HUDEP-2 (cell line): ENCODE results near the gene CD28.

ENCODE experiments used
- DNase-seq, 76 experiments: peaks; one replicate each; lab custom pipeline; 2025; ENCODE audit not compliant: unreplicated experiment in 76 of 76; lab: John Stamatoyannopoulos, UW

The CD28 gene

DNA sequence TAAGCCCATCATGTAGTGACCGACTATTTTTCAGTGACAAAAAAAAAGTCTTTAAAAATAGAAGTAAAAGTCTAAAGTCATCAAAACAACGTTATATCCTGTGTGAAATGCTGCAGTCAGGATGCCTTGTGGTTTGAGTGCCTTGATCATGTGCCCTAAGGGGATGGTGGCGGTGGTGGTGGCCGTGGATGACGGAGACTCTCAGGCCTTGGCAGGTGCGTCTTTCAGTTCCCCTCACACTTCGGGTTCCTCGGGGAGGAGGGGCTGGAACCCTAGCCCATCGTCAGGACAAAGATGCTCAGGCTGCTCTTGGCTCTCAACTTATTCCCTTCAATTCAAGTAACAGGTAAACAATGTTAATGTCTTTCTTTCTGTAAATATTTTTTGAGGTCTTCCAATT, at the start of gene CD28:
Gene CD28, plus strand, starts transcription at position 237 of the 400 bp plus-strand sequence. Its CDS starts 58 bp downstream, at position 295.
- peak in 1 of 76 experiments; percentile 9 for DNase-seq

DNA sequence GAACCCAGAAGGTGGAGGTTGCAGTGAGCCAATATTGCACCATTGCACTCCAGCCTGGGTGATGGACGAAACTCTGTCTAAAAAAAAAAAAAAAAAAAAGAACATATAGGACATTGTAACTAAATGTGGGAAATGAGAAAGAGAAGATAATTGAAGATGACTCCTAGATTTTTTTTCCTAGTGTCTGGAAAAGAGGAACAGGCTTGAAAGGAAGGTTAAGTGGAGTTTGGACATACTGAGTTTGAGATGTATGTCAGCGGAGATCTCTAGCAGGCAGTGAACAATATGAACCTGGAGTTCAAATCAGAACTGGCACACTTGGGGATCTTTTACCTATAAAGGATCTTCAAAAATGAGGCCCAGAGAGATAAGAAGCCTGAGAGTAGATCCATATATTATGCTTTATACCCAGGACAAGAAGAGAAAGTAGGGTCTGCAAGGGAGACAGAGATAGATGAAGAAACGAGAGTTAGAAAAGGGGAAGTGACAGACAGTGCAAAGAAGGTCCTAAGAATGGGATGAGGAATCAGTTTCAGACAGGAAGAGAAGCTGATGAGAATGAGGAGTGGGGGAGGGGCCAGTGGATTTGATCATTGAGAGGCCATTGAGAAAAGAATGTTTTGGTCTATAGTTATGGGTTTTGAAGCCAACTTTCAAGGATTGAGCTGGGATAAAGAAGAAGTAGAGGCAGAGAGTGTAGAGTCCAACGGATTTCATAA, 46.9 kb upstream of the CD28 start:
- no peak for DNase-seq

DNA sequence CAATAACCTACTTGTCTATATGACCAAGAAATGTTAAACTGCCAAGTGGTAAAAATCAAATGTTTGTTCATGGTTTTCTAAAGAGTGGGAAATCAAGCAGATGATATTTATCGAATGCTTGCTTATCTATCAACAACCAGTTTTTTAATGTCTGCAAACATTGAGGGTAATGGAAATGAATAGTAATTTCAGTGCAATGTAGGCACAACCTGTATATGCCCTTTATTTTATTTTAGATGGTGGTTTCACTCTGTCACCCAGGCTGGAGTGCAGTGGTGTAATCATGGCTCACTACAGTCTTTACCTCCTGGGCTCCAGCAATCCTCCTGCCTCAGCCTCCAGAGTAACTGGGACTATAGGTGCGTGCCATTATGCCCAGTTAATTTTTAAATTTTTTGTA, 46.0 kb upstream of the CD28 start:
- DNase-seq, result no peak

DNA sequence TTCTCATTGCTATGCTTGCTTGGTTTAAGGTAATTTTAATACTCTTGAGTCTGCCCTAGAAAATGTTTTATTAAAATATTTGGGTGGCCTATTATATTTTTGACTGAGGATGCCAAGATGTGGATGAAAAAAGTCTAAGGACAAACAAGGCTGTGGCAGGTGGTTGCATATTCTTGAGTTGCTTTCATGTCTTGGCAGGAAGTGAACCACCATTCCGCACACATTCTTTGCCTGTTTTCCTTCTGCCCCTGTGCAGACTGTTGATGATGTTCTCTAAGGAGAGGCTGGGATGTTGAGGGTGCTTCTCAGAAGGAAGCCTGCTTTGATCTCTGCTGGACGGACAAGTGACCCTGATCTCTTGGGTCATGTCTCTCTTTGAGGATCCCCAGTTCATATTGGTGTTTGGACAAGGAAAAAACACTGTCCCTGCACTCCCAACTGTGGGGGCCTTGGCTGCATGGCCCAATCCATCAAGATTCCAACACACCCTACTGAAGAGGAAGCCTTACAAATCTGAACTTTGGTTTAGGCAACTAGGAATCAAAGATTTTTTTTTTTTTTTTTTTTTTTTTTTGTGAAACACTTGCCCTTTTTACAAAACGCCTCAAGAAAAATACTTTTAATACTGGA, 45.0 kb upstream of the CD28 start:
- DNase-seq, result no peak

DNA sequence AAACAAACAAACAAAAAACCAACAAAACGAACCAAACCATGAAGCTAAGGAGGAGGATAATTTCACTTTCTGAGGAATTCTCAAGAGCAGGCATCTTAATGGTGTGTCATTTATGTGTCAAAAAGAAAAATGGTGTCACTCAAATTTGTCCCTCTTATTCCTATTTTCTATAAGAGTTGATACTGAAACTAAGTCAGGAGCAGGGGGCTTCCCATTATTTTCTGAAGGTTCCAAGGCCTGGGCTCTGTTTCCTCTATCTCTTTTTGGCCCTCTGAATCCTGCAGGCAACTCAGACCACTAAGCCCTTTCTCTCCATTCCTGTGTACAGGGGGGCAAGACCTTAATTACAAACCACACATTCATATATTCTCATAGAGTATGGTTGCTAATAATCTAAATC, 44.0 kb upstream of the CD28 start:
- DNase-seq, result peak in 1 of 76 experiments; percentile 5

DNA sequence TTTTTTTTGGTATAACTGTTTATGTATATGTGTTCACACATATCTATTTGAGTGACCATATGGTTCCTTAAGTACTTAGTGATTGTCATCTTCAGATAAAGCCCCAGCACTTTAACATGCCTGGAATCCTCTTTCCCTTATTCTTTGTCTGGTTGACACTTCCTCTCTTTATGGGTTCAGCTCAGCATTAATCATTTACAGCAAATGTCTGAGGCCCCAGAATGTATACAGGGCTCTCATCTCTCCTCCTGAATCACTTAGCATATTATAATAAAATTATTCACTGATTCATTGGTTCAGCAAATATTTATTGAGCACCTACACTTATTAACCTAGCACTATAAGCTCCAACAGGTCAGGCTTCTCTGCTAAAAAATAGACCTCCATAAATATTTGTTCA, 43.5 kb upstream of the CD28 start:
- no peak for DNase-seq

DNA sequence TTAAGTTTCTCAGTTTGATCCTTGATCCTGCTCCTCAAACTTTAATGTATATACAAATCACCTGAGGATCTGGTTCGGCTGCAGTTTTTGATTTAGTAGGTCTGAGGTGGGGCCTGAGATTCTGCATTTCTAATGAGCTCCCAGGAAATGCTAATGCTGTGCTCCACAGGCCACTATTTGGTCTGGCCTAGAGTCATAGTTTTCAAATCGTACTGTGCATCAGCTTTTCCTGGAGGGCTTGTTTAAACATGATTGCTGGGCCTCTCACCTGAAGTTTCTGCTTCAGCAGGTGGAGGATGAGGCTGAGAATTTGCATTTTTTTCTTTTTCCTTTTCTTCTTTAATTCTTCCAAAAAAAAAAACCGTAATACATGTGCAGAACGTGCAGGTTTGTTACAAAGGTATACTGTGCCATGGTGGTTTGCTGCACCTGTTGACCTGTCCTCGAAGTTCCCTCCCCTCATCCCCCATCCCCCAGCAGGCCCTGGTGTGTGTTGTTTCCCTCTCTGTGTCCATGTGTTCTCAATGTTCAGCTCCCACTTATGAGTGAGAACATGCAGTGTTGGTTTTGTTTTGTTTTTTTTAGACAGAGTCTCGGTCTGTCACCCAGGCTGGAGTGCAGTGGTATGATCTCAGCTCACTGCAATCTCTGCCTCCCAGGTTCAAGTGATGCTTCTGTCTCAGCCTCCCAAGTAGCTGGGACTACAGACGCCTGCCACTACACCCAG, 42.2 kb upstream of the CD28 start:
- DNase-seq, result no peak

DNA sequence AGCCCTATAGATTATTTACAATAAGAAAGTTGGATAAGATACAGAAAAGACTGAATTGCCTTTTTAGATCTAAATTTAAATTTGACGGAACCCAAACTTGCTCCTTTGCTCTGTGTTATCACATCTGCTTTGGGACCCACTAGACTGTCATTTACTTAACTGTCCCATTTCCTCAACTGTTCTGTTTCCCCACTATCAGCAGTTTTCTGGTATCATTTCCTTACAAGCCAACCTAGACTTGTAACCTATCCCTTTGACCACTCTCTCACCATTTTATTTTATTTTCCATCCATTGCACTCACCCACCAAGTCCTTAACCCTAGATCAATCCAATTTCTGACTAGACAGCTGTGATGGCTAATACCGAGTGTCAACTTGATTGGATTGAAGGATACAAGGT, 38.6 kb upstream of the CD28 start:
- DNase-seq, result no peak

DNA sequence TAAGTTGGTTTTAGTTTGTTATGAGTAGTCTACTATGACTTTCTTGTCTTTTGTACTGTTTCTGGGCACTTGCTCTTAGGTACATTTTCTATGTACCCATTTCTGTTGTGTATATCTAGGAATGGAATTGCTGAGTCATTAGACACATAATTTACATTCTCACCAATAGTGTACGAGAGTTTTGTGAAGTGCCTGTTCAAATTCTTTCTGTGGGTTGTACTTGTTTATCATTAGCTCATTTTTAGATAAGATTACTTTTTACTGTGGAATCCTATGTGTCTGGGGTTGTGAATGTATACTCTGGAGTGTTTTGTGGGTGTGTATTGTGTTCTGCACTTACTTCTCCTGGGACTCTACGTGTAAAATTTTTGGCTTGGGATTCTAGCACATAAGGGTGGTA, 36.6 kb upstream of the CD28 start:
- DNase-seq, result no peak

DNA sequence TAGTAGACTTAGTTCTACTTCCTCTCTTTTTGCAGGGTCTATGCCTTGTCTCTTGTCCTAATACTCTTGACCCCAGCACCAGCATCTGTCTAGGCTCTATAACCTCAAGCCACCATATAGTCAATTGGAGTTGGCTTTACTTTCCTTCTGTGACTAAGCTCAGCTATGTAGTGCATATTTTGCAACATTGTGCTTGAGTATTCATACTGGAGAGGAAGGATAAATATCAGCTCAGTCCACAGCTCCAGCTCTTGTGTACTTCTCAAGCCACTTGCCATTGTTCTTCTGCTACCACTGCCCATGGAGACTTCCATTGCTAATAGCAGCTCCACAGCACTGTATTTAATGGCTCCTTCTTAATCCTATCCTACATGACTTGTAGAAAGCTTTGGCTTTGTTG, 35.5 kb upstream of the CD28 start:
- no peak for DNase-seq

DNA sequence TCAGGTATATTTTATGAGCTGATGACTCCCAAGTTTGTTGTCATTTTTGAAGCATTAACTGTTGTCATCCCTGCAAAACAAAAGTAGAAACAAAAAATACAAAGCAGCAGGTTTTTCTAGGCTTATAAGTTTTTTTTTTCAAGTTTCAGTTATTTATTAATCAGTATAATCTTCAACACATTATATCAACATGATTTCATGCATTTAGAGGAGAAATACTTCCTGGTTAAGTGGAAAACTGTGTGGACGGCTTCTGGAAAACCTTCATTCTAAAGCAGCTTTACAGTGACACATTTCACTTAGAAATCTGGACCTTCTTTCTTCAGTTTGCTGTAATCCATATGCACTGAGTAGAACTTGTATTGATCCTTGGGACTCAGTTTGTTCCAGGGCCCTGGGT, 34.6 kb upstream of the CD28 start:
- no peak for DNase-seq

DNA sequence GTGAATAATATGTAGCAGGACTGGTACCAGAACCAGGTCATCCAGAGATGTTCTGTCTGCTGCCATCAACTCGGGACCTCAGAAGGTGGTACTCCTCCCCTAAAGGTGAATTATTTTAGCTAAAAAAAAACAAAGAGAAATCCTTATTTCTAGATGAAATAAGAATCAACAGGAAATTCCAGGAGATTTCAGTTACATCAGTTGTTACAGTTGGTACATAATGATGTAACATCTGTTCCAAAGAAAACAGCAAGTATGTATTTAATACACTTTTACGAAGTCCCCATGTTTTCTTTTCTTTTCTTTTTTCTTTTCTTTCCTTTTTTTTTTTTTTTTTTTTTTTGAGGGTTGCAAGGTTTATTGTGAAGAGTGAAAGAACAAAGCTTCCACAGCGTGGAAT, 33.6 kb upstream of the CD28 start:
- DNase-seq, result no peak

DNA sequence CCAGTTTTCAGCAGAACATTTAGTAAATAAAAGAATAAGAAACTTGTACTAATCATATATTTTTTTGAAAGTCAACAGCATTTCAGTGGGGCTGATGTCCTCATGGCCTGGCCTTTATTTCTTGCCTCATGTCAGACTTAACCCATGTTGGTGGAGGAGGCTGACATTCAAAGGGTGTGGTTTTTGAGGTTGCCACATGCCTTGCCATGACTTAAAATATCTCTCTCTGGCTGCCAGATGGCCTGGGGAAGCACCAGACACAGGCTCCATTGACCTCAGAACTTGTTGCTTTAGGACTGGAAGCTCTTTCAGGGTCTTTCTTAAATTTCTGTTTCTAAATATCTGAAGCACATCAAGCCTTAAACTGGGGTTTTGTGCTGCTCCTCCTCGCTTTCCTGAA, 32.5 kb upstream of the CD28 start:
- DNase-seq, result no peak

DNA sequence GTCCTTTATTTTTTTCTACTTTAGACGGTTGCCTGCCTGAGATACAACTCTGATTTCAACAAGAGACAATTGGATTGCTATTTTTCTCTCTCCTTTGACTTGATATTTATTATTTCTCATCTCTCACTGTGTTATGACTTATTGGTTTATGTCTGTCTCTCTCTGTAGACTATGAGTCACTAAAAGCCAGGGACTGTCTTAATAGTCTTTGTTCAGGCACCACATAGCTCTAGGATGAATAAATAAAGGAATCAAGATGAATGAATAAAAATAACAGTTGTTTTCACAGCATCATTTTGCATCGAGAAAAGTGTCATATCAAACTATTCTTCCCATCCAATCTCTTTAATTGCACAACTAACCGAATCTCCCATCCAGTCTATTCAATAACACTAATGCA, 31.4 kb upstream of the CD28 start:
- no peak for DNase-seq

DNA sequence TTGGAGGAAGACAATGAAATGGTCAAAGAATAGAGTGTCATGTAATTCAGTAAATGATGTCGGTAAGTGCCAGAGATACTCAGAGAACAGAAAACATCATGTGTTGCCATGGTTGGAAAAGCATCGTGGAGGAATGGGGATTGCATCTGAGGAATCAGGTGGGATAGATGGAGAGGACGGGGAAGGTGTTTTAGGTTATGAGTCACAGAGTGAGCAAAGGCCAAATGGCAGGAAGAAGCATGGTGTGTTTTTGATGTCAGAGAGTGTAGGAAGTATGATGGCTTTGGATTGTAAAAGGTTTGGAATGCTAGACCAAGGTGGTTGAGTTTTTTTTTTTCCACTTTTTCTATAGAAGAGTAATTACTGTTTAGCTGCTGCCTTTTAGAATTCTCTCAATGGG, 27.5 kb upstream of the CD28 start:
- DNase-seq, result no peak

DNA sequence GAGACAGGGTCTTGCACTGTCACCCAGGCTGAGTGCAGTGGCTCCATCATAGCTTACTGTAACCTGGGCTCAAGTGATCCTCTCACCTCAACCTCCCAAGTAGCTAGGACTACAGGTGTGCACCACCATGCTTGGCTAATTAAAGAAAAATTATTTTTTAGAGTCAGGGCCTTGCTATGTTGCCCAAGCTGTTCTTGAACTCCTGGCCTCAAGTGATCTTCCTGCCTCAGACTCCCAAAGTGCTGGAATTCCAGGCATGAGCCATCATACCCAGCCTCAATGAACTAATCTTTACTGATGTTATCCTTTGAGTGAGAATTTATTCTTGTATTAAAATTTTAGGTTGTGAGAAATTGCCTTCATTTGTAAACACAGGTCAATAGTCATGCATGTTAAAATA, 27.0 kb upstream of the CD28 start:
- no peak for DNase-seq

DNA sequence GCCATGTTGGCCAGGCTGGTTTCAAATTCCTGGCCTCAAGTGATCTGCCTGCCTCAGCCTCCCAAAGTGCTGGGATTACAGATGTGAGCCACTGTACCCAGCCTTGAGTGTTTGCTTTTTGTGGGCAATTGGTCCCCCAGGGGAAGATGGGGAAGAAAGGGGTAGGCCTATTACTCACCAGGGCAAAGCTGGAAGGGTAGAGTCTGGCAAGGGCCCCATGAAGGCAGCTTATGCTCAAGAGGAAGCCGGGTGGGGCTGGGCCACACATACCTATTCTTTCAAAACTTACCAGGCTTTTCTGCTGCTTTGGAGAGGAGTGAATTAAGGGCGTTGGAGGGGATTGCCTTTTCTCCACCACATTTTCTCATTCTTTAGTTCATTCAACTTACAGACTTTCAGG, 24.5 kb upstream of the CD28 start:
- no peak for DNase-seq

DNA sequence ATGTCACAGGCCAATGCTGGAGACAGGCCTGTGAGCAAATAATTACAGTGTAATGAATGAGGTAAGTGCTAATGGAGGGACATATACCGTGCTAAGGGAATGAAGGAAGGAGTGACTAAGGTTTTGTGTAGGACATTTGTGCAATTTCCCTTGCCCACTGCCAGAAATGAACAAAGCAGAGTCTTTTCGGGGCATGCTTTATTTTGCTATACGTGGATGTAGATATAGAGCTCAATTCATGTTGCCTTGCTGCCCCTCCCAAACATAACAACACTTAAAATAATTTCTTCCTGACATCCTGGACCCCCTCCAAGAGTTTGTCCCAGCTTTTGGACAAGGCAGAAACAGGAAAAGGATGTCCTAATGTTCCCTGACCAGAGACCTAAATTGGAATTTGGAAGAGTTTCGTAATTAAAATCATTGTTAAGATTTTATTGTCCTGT, 23.7 kb upstream of the CD28 start:
- DNase-seq, result no peak

DNA sequence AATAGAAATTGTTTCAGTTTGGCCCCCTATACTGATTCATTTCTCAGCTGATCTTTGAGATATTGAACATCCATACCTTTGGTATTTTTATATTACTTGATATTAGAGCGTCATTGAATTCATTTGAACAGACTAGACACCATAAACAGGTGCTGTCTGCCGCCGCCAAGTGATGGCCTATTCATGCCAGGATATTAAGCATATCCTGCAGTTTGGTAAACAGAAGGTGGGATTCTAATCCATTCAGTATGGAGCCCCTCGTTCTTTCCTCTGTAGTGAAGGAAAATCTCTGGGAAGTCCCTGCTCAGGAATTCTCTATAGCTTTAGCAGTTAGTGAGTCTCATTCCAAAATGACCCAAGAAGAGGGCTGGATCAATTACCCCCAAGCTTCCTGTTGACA, 23.0 kb upstream of the CD28 start:
- DNase-seq, result no peak

DNA sequence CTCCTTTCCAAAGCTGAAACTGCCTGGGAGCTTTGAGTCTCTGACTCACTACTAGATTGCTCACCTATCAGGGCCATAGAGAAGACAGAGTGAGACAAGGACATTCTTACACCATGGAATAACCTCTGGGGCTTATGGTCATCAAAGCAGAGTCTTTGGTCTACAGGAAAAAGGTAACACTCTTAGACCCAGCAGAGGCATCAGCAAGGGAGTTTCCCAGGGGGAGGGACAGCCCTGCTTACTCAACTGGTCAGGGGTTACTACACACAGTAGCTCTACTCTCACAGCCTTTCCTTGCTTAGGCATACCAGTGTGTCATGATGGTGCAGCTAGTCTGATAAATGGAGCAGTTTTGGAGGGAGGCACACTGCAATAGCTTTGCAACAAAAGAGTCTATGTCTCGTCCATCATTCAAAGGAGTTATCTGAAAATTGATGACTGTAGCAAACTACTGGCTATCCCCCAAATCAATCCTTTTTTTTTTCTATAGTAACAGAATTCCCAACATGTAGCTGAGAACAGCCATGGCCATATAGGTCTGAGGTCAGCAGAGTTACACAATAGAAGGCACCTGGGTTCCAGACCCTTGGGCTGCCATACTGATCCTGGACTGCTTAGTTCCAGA, 22.4 kb upstream of the CD28 start:
- DNase-seq, result no peak

DNA sequence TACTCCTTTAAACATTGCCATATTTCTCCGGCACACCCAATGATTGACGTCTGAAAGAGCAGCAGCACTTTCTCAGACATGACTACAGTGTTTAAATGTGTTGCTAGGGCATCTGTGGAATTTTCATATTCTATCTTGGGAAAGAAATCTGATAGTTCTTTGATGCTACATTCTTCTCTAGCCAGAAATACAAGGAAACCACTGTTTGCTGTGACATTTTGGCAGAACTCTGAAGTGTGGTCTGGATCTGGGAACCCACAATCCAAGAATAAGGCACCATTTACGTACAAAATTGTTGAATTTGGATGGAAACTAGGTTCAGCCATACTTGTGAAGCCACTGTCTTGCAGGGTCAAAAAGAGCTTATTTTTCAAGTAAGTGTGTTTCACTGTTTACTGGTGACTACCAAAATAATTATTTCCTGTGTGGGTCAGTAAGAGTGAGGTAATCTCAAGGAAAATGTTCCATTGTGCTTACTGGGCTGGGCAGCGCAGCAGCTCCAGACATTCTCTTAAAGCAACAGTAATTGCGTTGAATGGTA, 21.3 kb upstream of the CD28 start:
- no peak for DNase-seq
